ENCODE data around the gene DPEP1.

DPEP1 gene

GRCh38 chr16:89600427-89600826 is 13.0 kb upstream of the DPEP1 start:
- no peak for DNase-seq

GRCh38 chr16:89600956-89601355 is 12.5 kb upstream of the DPEP1 start:
- DNase-seq = no peak

GRCh38 chr16:89601906-89602272 is 11.6 kb upstream of the DPEP1 start:
- no peak for DNase-seq

- DNase-seq = peak; percentile 77
These were observed 11.0 kb upstream of the DPEP1 start for GRCh38 chr16:89602273-89602951.

GRCh38 chr16:89602952-89603590 is 10.4 kb upstream of the DPEP1 start:
- DNase-seq = no peak

- DNase-seq = no peak
These were observed 8.7 kb upstream of the DPEP1 start for GRCh38 chr16:89604764-89605163.

GRCh38 chr16:89605186-89605970 is 8.1 kb upstream of the DPEP1 start:
- DNase-seq = no peak

GRCh38 chr16:89606006-89606405 is 7.4 kb upstream of the DPEP1 start:
- DNase-seq = no peak

GRCh38 chr16:89607453-89607852 is 6.0 kb upstream of the DPEP1 start:
- no peak for DNase-seq

- DNase-seq = no peak
These were observed 5.3 kb upstream of the DPEP1 start for GRCh38 chr16:89607937-89608740.

- no peak for DNase-seq
These were observed 3.4 kb upstream of the DPEP1 start for GRCh38 chr16:89610108-89610453.

GRCh38 chr16:89612415-89613166 is 851 bp upstream of the DPEP1 start:
- DNase-seq = no peak

- DNase-seq = no peak
These were observed 565 bp downstream of the DPEP1 start for GRCh38 chr16:89613954-89614459.

- no peak for DNase-seq
These were observed 1.7 kb downstream of the DPEP1 start for GRCh38 chr16:89615176-89615575.

- DNase-seq = no peak
These were observed 2.2 kb downstream of the DPEP1 start for GRCh38 chr16:89615596-89616090.

GRCh38 chr16:89616623-89617022 is 3.2 kb downstream of the DPEP1 start:
- DNase-seq = no peak

- DNase-seq = no peak
These were observed 3.6 kb downstream of the DPEP1 start for GRCh38 chr16:89617036-89617435.

GRCh38 chr16:89618109-89618998 is 4.9 kb downstream of the DPEP1 start:
- DNase-seq = no peak

GRCh38 chr16:89619840-89620239 is 6.4 kb downstream of the DPEP1 start:
- DNase-seq = no peak

GRCh38 chr16:89620406-89620841 is 7.0 kb downstream of the DPEP1 start:
- DNase-seq = no peak

- no peak for DNase-seq
These were observed 7.8 kb downstream of the DPEP1 start for GRCh38 chr16:89621136-89621697.
